CD4-positive, alpha-beta T cell (primary cell): ENCODE data around the gene GABRR2. TPM values are rescaled to one million over a fixed set of nuclear protein-coding genes. Genes with fewer than 3 reads are reported as not detected.
"Not testable (repeated sequence)": the region's sequence is repeated elsewhere in the genome, so short reads cannot be mapped to it uniquely, and the experiment has no call there.

Experiments
- ATAC-seq: fragments of 200-7000 bp; cut with Tn5 transposase; one replicate; pipeline ENCODE4 v1.10.0; 2022; ENCODE audit warnings: mild to moderate bottlenecking; ENCODE audit not compliant: poor library complexity
- CTCF ChIA-PET: fragments of 350-600 bp; sonication (Branson Sonifier 250); formaldehyde crosslinking; loops from one replicate; lab custom pipeline; 2021; ENCODE audit warnings: antibody characterized with exemption, inconsistent platforms; lab: Charles Lee
- POLR2A ChIA-PET: fragments of 350-600 bp; sonication (Branson Sonifier 250); formaldehyde crosslinking; loops from one replicate; lab custom pipeline; 2021; ENCODE audit warnings: antibody characterized with exemption, inconsistent platforms; lab: Charles Lee
- DNase-seq, 14 experiments: peaks; one replicate each; pipeline ENCODE4 v3.0.0-alpha.2; 2013 to 2020; ENCODE audit warnings: mixed read lengths in 2 of 14
- H3K27ac ChIP-seq, 2 donors: one replicate each; pipeline versions ENCODE4 v1.5.1 to v1.7.0; 2013; ENCODE audit warnings: low read length in 2 of 2, low read depth in 1 of 2, mild to moderate bottlenecking in 1 of 2
- H3K27me3 ChIP-seq, 2 experiments: 1 replicate in 1 of 2; 2 replicates in 1 of 2; pipeline versions ENCODE4 v1.6.1 to v1.7.0; 2013; ENCODE audit warnings: low read length in 2 of 2, control low read depth in 1 of 2, mild to moderate bottlenecking in 1 of 2, moderate library complexity in 1 of 2; ENCODE audit not compliant: insufficient read depth in 2 of 2, control insufficient read depth in 1 of 2
- H3K36me3 ChIP-seq: one replicate; pipeline ENCODE4 v1.6.1; 2013; ENCODE audit warnings: low read length, control low read depth; ENCODE audit not compliant: insufficient read depth
- H3K4me1 ChIP-seq: one replicate; pipeline ENCODE4 v1.6.1; 2013; ENCODE audit warnings: low read length, control low read depth; ENCODE audit not compliant: insufficient read depth
- H3K4me3 ChIP-seq: one replicate; pipeline ENCODE4 v1.5.1; 2013; ENCODE audit warnings: mild to moderate bottlenecking, low read length, moderate library complexity
- H3K9me3 ChIP-seq, 2 experiments: 1 replicate in 1 of 2; 2 replicates in 1 of 2; pipeline versions ENCODE4 v1.6.1 to v1.7.0; 2013; ENCODE audit warnings: low read length in 2 of 2, mild to moderate bottlenecking in 2 of 2, control low read depth in 1 of 2, moderate library complexity in 1 of 2; ENCODE audit not compliant: control insufficient read depth in 1 of 2, insufficient read depth in 1 of 2
- H3K27ac Mint-ChIP-seq: one replicate; pipeline ENCODE4 v1.8.0; 2020; ENCODE audit warnings: mixed read lengths
- H3K27me3 Mint-ChIP-seq: one replicate; pipeline ENCODE4 v1.8.0; 2021; ENCODE audit warnings: mixed read lengths
- H3K36me3 Mint-ChIP-seq: one replicate; pipeline ENCODE4 v1.8.0; 2021; ENCODE audit warnings: low read depth, mixed read lengths
- H3K4me1 Mint-ChIP-seq: one replicate; pipeline ENCODE4 v1.8.0; 2021; ENCODE audit warnings: low read depth, mixed read lengths
- H3K4me3 Mint-ChIP-seq: one replicate; pipeline ENCODE4 v1.8.0; 2020; ENCODE audit warnings: mild to moderate bottlenecking, mixed read lengths
- H3K9me3 Mint-ChIP-seq: one replicate; pipeline ENCODE4 v1.8.0; 2020; ENCODE audit warnings: mixed read lengths
- CTCF ChIP-seq: fragments of 200-600 bp; IDR thresholded peaks from one replicate; pipeline ENCODE4 v1.8.0; 2022; ENCODE audit warnings: antibody characterized with exemption, mild to moderate bottlenecking
- intact Hi-C, 2 experiments: fragments of 100-400 bp; cut with DNase I in 1 of 2; cut with micrococcal nuclease in 1 of 2; formaldehyde crosslinking; loops; one replicate each; pipeline versions ENCODE4 v1.15.1 to v1.9.0; 2023 to 2025; cut with DNase I, micrococcal nuclease
- total RNA-seq, 174 experiments: library from RNA in 2 of 174; stranded (reverse) in 2 of 174; gene quantifications; one replicate each; pipeline ENCODE4 v1.2.3 and lab custom pipeline; 2021 to 2026

Gene GABRR2
- total RNA-seq, 2 experiments from 2014 or later, result 0.47 to 0.49 TPM

GRCh38 chr6:89298680-89299465, 16.2 kb downstream of the GABRR2 start:
- no peaks in the 10 kb centered on the region for H3K27me3 ChIP-seq
- H3K27ac ChIP-seq, result peak overlapping the region in 1 of 2 donors; percentile 64
- H3K4me1 ChIP-seq, result peaks cover 28% of the 10 kb centered on the region
- no peak for TF ChIP-seq CTCF
- peaks cover 2% of the 10 kb centered on the region for H3K9me3 Mint-ChIP-seq
- no peak overlapping the region for H3K4me3 ChIP-seq
- H3K27ac Mint-ChIP-seq, result peak overlapping the region; percentile 86
- peaks cover 26% of the 10 kb centered on the region for H3K4me1 Mint-ChIP-seq
- ATAC-seq (peak; percentile 74), DNase-seq (peak in 9 of 14 experiments; percentile 11 to 78 (median 32))
- intact Hi-C loops, result loop anchor here in 1 of 2 experiments (2.0 to 5.0 kb wide), 2 partner anchors 53 to 218 kb away; partner anchors contain the start of genes PNRC1 and UBE2J1
- H3K36me3 ChIP-seq, result no peaks in the 10 kb centered on the region
- peak overlapping the region; percentile 54 for H3K4me3 Mint-ChIP-seq
- no peaks in the 10 kb centered on the region for H3K36me3 Mint-ChIP-seq
- no peaks in the 10 kb centered on the region for H3K27me3 Mint-ChIP-seq
- CTCF ChIA-PET, result interaction anchor here (0.6 to 1.1 kb wide), 2 partner anchors 73 to 219 kb away, joined by 3 read pairs; no protein-coding TSS in a partner anchor
- POLR2A ChIA-PET, result interaction anchor here (0.5 to 3.0 kb wide), 7 partner anchors 46 to 1288 kb away, joined by 3 to 32 read pairs (median 3); partner anchors contain the start of genes MAP3K7, PNRC1 and UBE2J1
- H3K9me3 ChIP-seq, result peaks cover 0 to 3% of the 10 kb centered on the region in 2 experiments

- H3K36me3 Mint-ChIP-seq, result no peaks in the 10 kb centered on the region
- intact Hi-C loops, result loop anchor here in 1 of 2 experiments (2.0 to 5.0 kb wide), 2 partner anchors 54 to 217 kb away; partner anchors contain the start of genes PNRC1 and UBE2J1
- ChIA-PET POLR2A (interaction anchor here (0.9 to 3.0 kb wide), 5 partner anchors 47 to 217 kb away, joined by 3 to 32 read pairs (median 5); partner anchors contain the start of genes PM20D2, PNRC1 and UBE2J1), CTCF (interaction anchor here (0.6 to 0.9 kb wide), 2 partner anchors 75 to 218 kb away, joined by 3 read pairs; no protein-coding TSS in a partner anchor)
- ATAC-seq, result peak; percentile 69
- H3K4me1 ChIP-seq, result peaks cover 28% of the 10 kb centered on the region
- peaks cover 0 to 3% of the 10 kb centered on the region in 2 experiments for H3K9me3 ChIP-seq
- no peaks in the 10 kb centered on the region for H3K36me3 ChIP-seq
- H3K4me3 Mint-ChIP-seq, result peak overlapping the region; percentile 50
- no peak for TF ChIP-seq CTCF
- no peak overlapping the region for H3K4me3 ChIP-seq
- H3K27me3 ChIP-seq, result no peaks in the 10 kb centered on the region
- H3K27ac Mint-ChIP-seq, result peak overlapping the region; percentile 86
- no peaks in the 10 kb centered on the region for H3K27me3 Mint-ChIP-seq
- peaks cover 2% of the 10 kb centered on the region for H3K9me3 Mint-ChIP-seq
- H3K27ac ChIP-seq, result peak overlapping the region in 1 of 2 donors; percentile 64
- peaks cover 26% of the 10 kb centered on the region for H3K4me1 Mint-ChIP-seq
- DNase-seq, result peak in 13 of 14 experiments; percentile 36 to 85 (median 46)
These were observed 17.3 kb downstream of the GABRR2 start for GRCh38 chr6:89297695-89298351.

GRCh38 chr6:89295981-89296380, 19.1 kb downstream of the GABRR2 start:
- H3K4me3 ChIP-seq, result no peak overlapping the region
- peaks cover 26% of the 10 kb centered on the region for H3K4me1 Mint-ChIP-seq
- TF ChIP-seq CTCF, result no peak
- no peaks in the 10 kb centered on the region for H3K27me3 Mint-ChIP-seq
- CTCF ChIA-PET, result no interaction called here
- ATAC-seq (no peak), DNase-seq (no peak)
- H3K9me3 Mint-ChIP-seq, result peaks cover 2% of the 10 kb centered on the region
- no peaks in the 10 kb centered on the region for H3K27me3 ChIP-seq
- H3K36me3 ChIP-seq, result no peaks in the 10 kb centered on the region
- H3K27ac ChIP-seq, result no peak overlapping the region
- POLR2A ChIA-PET, result no interaction called here
- H3K27ac Mint-ChIP-seq, result no peak overlapping the region
- H3K4me1 ChIP-seq, result peaks cover 28% of the 10 kb centered on the region
- H3K9me3 ChIP-seq, result no peaks in the 10 kb centered on the region
- intact Hi-C loops, result loop anchor here in 1 of 2 experiments (5.0 kb wide), 1 partner anchor 56 kb away; the partner anchor contains the start of gene UBE2J1
- no peaks in the 10 kb centered on the region for H3K36me3 Mint-ChIP-seq
- no peak overlapping the region for H3K4me3 Mint-ChIP-seq

- H3K27ac ChIP-seq, POLR2A ChIA-PET, ATAC-seq, H3K4me3 ChIP-seq, H3K4me3 Mint-ChIP-seq, H3K9me3 ChIP-seq, H3K9me3 Mint-ChIP-seq, H3K27me3 ChIP-seq, H3K36me3 ChIP-seq, CTCF ChIA-PET, DNase-seq, H3K27me3 Mint-ChIP-seq, H3K36me3 Mint-ChIP-seq, H3K27ac Mint-ChIP-seq: not testable (repeated sequence)
- intact Hi-C loops, result loop anchor here in 1 of 2 experiments (5.0 kb wide), 1 partner anchor 57 kb away; the partner anchor contains the start of gene UBE2J1
- peaks cover 26% of the 10 kb centered on the region for H3K4me1 Mint-ChIP-seq
- H3K4me1 ChIP-seq, result peaks cover 28% of the 10 kb centered on the region
These were observed 20.0 kb downstream of the GABRR2 start for GRCh38 chr6:89295116-89295515.
